ENCODE data around the gene STYX. TPM values are rescaled to one million over a fixed set of nuclear protein-coding genes. Genes with fewer than 3 reads are reported as not detected.

The STYX gene
- total RNA-seq, 4 donors from 2014 or later = 6.0 to 14.4 (median 9.1) TPM

GRCh38 chr14:52790756-52791222 is 60.8 kb downstream of the STYX start:
- Histone ChIP-seq H3K36me3 (no peaks in the 10 kb centered on the region), H3K4me3 (peak overlapping the region; percentile 39 to 74 (median 68)), H3K27me3 (no peaks in the 10 kb centered on the region), H3K9me3 (no peaks in the 10 kb centered on the region), H3K27ac (peak overlapping the region; percentile 86 to 93 (median 90)), H3K4me1 (peaks cover 5 to 22% (median 10%) of the 10 kb centered on the region in 4 donors)
- intact Hi-C loops (cut with DNase I; ENCODE audit: low total_unique reads) = no loop called here
- no peak for DNase-seq
- in situ Hi-C loops (cut with MboI; ENCODE audit: low pct_ligation_motif_present in 1 of 4, low pct_unique_long_range_greater_than_20kb in 1 of 4, low sequenced_read_pairs in 3 of 4) = no loop called here
- TF ChIP-seq CTCF (IDR thresholded peaks at IDR 0.05) = no peak
- WGBS, 2 donors (ENCODE audit: low coverage in 1 of 2) = 2 to 3% methylated on average over 5 to 22 of the region's 26 CpGs

GRCh38 chr14:52791223-52792096 is 61.5 kb downstream of the STYX start, which contains the start of gene GNPNAT1:
Gene GNPNAT1 (minus strand): TSS chr14:52791607. CDS start chr14:52784650, 6,957 bp downstream.
- intact Hi-C loops (cut with DNase I; ENCODE audit: low total_unique reads) = no loop called here
- Histone ChIP-seq H3K27ac (peak within 1 kb of the TSS; percentile 86 to 93 (median 90)), H3K4me3 (peak within 1 kb of the TSS; percentile 39 to 74 (median 68)), H3K27me3 (no peaks in the 10 kb centered on the region), H3K9me3 (no peaks in the 10 kb centered on the region), H3K36me3 (no peaks in the 10 kb centered on the region), H3K4me1 (peaks cover 5 to 22% (median 10%) of the 10 kb centered on the region in 4 donors)
- DNase-seq = peak; percentile 90
- TF ChIP-seq EP300 (IDR thresholded peaks at IDR 0.05; ENCODE audit: low read depth) = no peak
- TF ChIP-seq CTCF (IDR thresholded peaks at IDR 0.05) = peak in 1 of 5 experiments; percentile 12
- peak; percentile 84 for TF ChIP-seq POLR2A (IDR thresholded peaks at IDR 0.05)
- peak; percentile 82 to 91 (median 89) for TF ChIP-seq POLR2AphosphoS5 (IDR thresholded peaks at IDR 0.05)
- in situ Hi-C loops (cut with MboI; ENCODE audit: low pct_ligation_motif_present in 1 of 4, low pct_unique_long_range_greater_than_20kb in 1 of 4, low sequenced_read_pairs in 3 of 4) = no loop called here
- 7 to 20% methylated on average over 1 to 40 of the region's 74 CpGs for WGBS, 2 donors (ENCODE audit: low coverage in 1 of 2)

- peak overlapping the region in 3 of 4 donors; percentile 39 to 74 (median 66) for H3K4me3 ChIP-seq
- peak overlapping the region; percentile 86 to 93 (median 90) for H3K27ac ChIP-seq
- H3K36me3 ChIP-seq = no peaks in the 10 kb centered on the region
- intact Hi-C loops (cut with DNase I; ENCODE audit: low total_unique reads) = no loop called here
- H3K27me3 ChIP-seq = no peaks in the 10 kb centered on the region
- in situ Hi-C loops (cut with MboI; ENCODE audit: low pct_ligation_motif_present in 1 of 4, low pct_unique_long_range_greater_than_20kb in 1 of 4, low sequenced_read_pairs in 3 of 4) = no loop called here
- TF ChIP-seq EP300 (IDR thresholded peaks at IDR 0.05; ENCODE audit: low read depth) (no peak), POLR2A (IDR thresholded peaks at IDR 0.05) (no peak), POLR2AphosphoS5 (IDR thresholded peaks at IDR 0.05) (no peak), CTCF (IDR thresholded peaks at IDR 0.05) (no peak)
- H3K4me1 ChIP-seq = peaks cover 5 to 22% (median 10%) of the 10 kb centered on the region in 4 donors
- 82 to 100% methylated on average over 3 to 7 of the region's 7 CpGs for WGBS, 2 donors (ENCODE audit: low coverage in 1 of 2)
- H3K9me3 ChIP-seq = no peaks in the 10 kb centered on the region
- DNase-seq = no peak
These were observed 62.1 kb downstream of the STYX start for GRCh38 chr14:52792097-52792415.

- DNase-seq = no peak
- in situ Hi-C loops (cut with MboI; ENCODE audit: low pct_ligation_motif_present in 1 of 4, low pct_unique_long_range_greater_than_20kb in 1 of 4, low sequenced_read_pairs in 3 of 4) = no loop called here
These were observed 63.1 kb downstream of the STYX start for GRCh38 chr14:52793061-52793460.

More at GRCh38 chr14:52793061-52793460, 63.1 kb downstream of the STYX start:
- Histone ChIP-seq H3K9me3 (no peaks in the 10 kb centered on the region), H3K4me3 (no peak overlapping the region), H3K27me3 (no peaks in the 10 kb centered on the region), H3K4me1 (peaks cover 5 to 22% (median 10%) of the 10 kb centered on the region in 4 donors), H3K36me3 (no peaks in the 10 kb centered on the region), H3K27ac (no peak overlapping the region)
- intact Hi-C loops (cut with DNase I; ENCODE audit: low total_unique reads) = no loop called here
- WGBS, 2 donors (ENCODE audit: low coverage in 1 of 2) = 40 to 68% methylated on average over 1 to 2 of the region's 2 CpGs
- TF ChIP-seq EP300 (IDR thresholded peaks at IDR 0.05; ENCODE audit: low read depth) = no peak
- TF ChIP-seq POLR2A (IDR thresholded peaks at IDR 0.05) = no peak
- TF ChIP-seq POLR2AphosphoS5 (IDR thresholded peaks at IDR 0.05) = no peak
- no peak for TF ChIP-seq CTCF (IDR thresholded peaks at IDR 0.05)

Data from transverse colon (tissue), 4 donors.